ENCODE data around the gene CDH13.

The CDH13 gene

GRCh38 chr16:83134638-83135037 lies 507.9 kb downstream of the CDH13 start:
- DNase-seq, result no peak

GRCh38 chr16:83136419-83136818 lies 509.6 kb downstream of the CDH13 start:
- no peak for DNase-seq

- DNase-seq, result no peak
These were observed 510.2 kb downstream of the CDH13 start for GRCh38 chr16:83136924-83137323.

- DNase-seq, result peak in 1 of 5 donors; percentile 52
These were observed 510.6 kb downstream of the CDH13 start for GRCh38 chr16:83137326-83137781.

GRCh38 chr16:83137894-83138293 lies 511.1 kb downstream of the CDH13 start:
- DNase-seq, result no peak

- no peak for DNase-seq
These were observed 511.7 kb downstream of the CDH13 start for GRCh38 chr16:83138512-83138911.

- no peak for DNase-seq
These were observed 512.4 kb downstream of the CDH13 start for GRCh38 chr16:83138976-83139690.

- DNase-seq, result no peak
These were observed 517.0 kb downstream of the CDH13 start for GRCh38 chr16:83143788-83144187.

GRCh38 chr16:83145297-83145696 lies 518.5 kb downstream of the CDH13 start:
- DNase-seq, result no peak

- no peak for DNase-seq
These were observed 520.5 kb downstream of the CDH13 start for GRCh38 chr16:83147244-83147643.

GRCh38 chr16:83158320-83158957 lies 531.7 kb downstream of the CDH13 start:
- no peak for DNase-seq

GRCh38 chr16:83159049-83159448 lies 532.3 kb downstream of the CDH13 start:
- DNase-seq, result no peak

- no peak for DNase-seq
These were observed 533.7 kb downstream of the CDH13 start for GRCh38 chr16:83160287-83161020.

- no peak for DNase-seq
These were observed 536.0 kb downstream of the CDH13 start for GRCh38 chr16:83162791-83163190.

GRCh38 chr16:83164816-83165215 lies 538.0 kb downstream of the CDH13 start:
- DNase-seq, result no peak

GRCh38 chr16:83171396-83171795 lies 544.6 kb downstream of the CDH13 start:
- no peak for DNase-seq

GRCh38 chr16:83174671-83175070 lies 547.9 kb downstream of the CDH13 start:
- DNase-seq, result no peak

- DNase-seq, result no peak
These were observed 550.0 kb downstream of the CDH13 start for GRCh38 chr16:83176802-83177201.

GRCh38 chr16:83185902-83186301 lies 559.1 kb downstream of the CDH13 start:
- DNase-seq, result no peak

- DNase-seq, result peak in 1 of 5 donors; percentile 10
These were observed 560.6 kb downstream of the CDH13 start for GRCh38 chr16:83187405-83187804.

GRCh38 chr16:83196796-83197195 lies 570.0 kb downstream of the CDH13 start:
- no peak for DNase-seq

- DNase-seq, result no peak
These were observed 570.7 kb downstream of the CDH13 start for GRCh38 chr16:83197450-83197849.

GRCh38 chr16:83198977-83199376 lies 572.2 kb downstream of the CDH13 start:
- DNase-seq, result no peak

All from T-helper 1 cell (primary cell).